ENCODE measurements around the gene STYXL2. TPM values are rescaled to one million over a fixed set of nuclear protein-coding genes. Genes with fewer than 3 reads are reported as not detected.

The STYXL2 gene
- total and polyA plus RNA-seq, 2 donors from 2014 or later = 0.38 TPM; not detected in 1

- Histone ChIP-seq H3K9me3 (ENCODE audit: control insufficient read depth in 2 of 3, insufficient read depth in 1 of 3, low read length in 3 of 3) (no peaks in the 10 kb centered on the region), H3K27me3 (ENCODE audit: control insufficient read depth, insufficient read depth, low read length) (no peaks in the 10 kb centered on the region), H3K4me1 (ENCODE audit: control insufficient read depth in 2 of 3, insufficient read depth in 2 of 3, low read depth in 1 of 3, low read length in 3 of 3) (no peaks in the 10 kb centered on the region), H3K4me3 (ENCODE audit: low read length in 3 of 3) (no peak overlapping the region), H3K9ac (ENCODE audit: low read length in 3 of 3) (no peak overlapping the region), H3K27ac (ENCODE audit: low read depth in 2 of 2, low read length in 2 of 2) (no peak overlapping the region), H3K36me3 (ENCODE audit: control insufficient read depth in 2 of 3, insufficient read depth in 3 of 3, low read length in 3 of 3) (no peaks in the 10 kb centered on the region)
- intact Hi-C loops (cut with DNase I) = no loop called here
- FAIRE-seq (no peak), DNase-seq (no peak)
- no peak for TF ChIP-seq CTCF (IDR thresholded peaks at IDR 0.05; ENCODE audit: borderline replicate concordance, extremely low read depth, insufficient read depth)
These were observed 18.2 kb downstream of the STYXL2 start for GRCh38 chr1:167111868-167112709.

GRCh38 chr1:167114725-167115124, 20.9 kb downstream of the STYXL2 start:
- intact Hi-C loops (cut with DNase I) = no loop called here
- no peak for TF ChIP-seq CTCF (IDR thresholded peaks at IDR 0.05; ENCODE audit: borderline replicate concordance, extremely low read depth, insufficient read depth)
- Histone ChIP-seq H3K36me3 (ENCODE audit: control insufficient read depth in 2 of 3, insufficient read depth in 3 of 3, low read length in 3 of 3) (no peaks in the 10 kb centered on the region), H3K4me1 (ENCODE audit: control insufficient read depth in 2 of 3, insufficient read depth in 2 of 3, low read depth in 1 of 3, low read length in 3 of 3) (no peaks in the 10 kb centered on the region), H3K27me3 (ENCODE audit: control insufficient read depth, insufficient read depth, low read length) (no peaks in the 10 kb centered on the region), H3K4me3 (ENCODE audit: low read length in 3 of 3) (no peak overlapping the region), H3K27ac (ENCODE audit: low read depth in 2 of 2, low read length in 2 of 2) (no peak overlapping the region), H3K9ac (ENCODE audit: low read length in 3 of 3) (no peak overlapping the region), H3K9me3 (ENCODE audit: control insufficient read depth in 2 of 3, insufficient read depth in 1 of 3, low read length in 3 of 3) (no peaks in the 10 kb centered on the region)
- FAIRE-seq (no peak), DNase-seq (no peak)

- no peak for FAIRE-seq
- no peak overlapping the region for H3K27ac ChIP-seq (ENCODE audit: low read depth in 2 of 2, low read length in 2 of 2)
- intact Hi-C loops (cut with DNase I) = no loop called here
- H3K4me1 ChIP-seq (ENCODE audit: control insufficient read depth in 2 of 3, insufficient read depth in 2 of 3, low read depth in 1 of 3, low read length in 3 of 3) = no peaks in the 10 kb centered on the region
- H3K9me3 ChIP-seq (ENCODE audit: control insufficient read depth in 2 of 3, insufficient read depth in 1 of 3, low read length in 3 of 3) = no peaks in the 10 kb centered on the region
- H3K9ac ChIP-seq (ENCODE audit: low read length in 3 of 3) = no peak overlapping the region
- no peaks in the 10 kb centered on the region for H3K27me3 ChIP-seq (ENCODE audit: control insufficient read depth, insufficient read depth, low read length)
- DNase-seq = no peak
- no peaks in the 10 kb centered on the region for H3K36me3 ChIP-seq (ENCODE audit: control insufficient read depth in 2 of 3, insufficient read depth in 3 of 3, low read length in 3 of 3)
- TF ChIP-seq CTCF (IDR thresholded peaks at IDR 0.05; ENCODE audit: borderline replicate concordance, extremely low read depth, insufficient read depth) = no peak
- H3K4me3 ChIP-seq (ENCODE audit: low read length in 3 of 3) = no peak overlapping the region
These were observed 21.8 kb downstream of the STYXL2 start for GRCh38 chr1:167115655-167116054.

Data from kidney (tissue), 14 donors.